Ectodermal cell (in vitro differentiated cells): Measurements from ENCODE around the gene CASQ1.

ENCODE experiments used
- H3K27ac ChIP-seq: 2 replicates; pipeline ENCODE4 v1.7.0; 2013; ENCODE audit warnings: mild to moderate bottlenecking, low read depth, low read length; ENCODE audit not compliant: insufficient read depth, poor library complexity, severe bottlenecking
- H3K27me3 ChIP-seq: 2 replicates; pipeline ENCODE4 v1.7.0; 2013; ENCODE audit warnings: mild to moderate bottlenecking, low read length; ENCODE audit not compliant: insufficient read depth, control insufficient read depth, poor library complexity, severe bottlenecking
- H3K36me3 ChIP-seq: one replicate; pipeline ENCODE4 v1.7.0; 2013; ENCODE audit warnings: low read length; ENCODE audit not compliant: control insufficient read depth, insufficient read depth
- H3K4me1 ChIP-seq: one replicate; pipeline ENCODE4 v1.7.0; 2013; ENCODE audit warnings: low read length; ENCODE audit not compliant: control insufficient read depth, insufficient read depth
- H3K4me3 ChIP-seq: 2 replicates; pipeline ENCODE4 v1.7.0; 2013; ENCODE audit warnings: low read depth, low read length, control low read depth; ENCODE audit not compliant: insufficient read depth
- H3K9me3 ChIP-seq: 2 replicates; pipeline ENCODE4 v1.7.0; 2013; ENCODE audit warnings: mild to moderate bottlenecking, low read length, moderate library complexity; ENCODE audit not compliant: control insufficient read depth
- WGBS, 2 experiments: methylation state at CpG; one replicate each; pipeline ENCODE4 v1.1.7; 2013; ENCODE audit warnings: missing lambda C conversion rate in 2 of 2; 5-methylcytosine and 5-hydroxymethylcytosine counted together

CASQ1 gene

DNA sequence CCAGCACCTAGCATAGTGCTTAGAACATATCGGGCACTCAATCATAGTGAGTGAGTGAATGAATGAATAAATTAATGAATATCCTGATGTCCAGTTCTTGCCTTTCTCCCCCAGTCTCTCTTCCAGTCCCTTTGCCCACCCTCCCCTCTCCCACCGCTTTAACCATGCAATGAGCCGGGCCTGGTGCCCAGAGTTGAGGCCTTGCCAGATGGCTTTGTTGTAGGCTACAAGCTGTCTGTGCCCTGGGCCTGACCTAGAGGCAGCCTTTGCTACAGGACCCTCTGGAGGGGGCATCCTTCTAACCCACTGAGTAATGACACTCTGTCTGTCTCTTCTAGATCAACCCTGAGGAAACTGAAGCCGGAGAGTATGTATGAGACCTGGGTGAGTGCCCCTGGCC, 6.9 kb downstream of the CASQ1 start:
- WGBS, 2 experiments = 97 to 98% methylated on average over 4 of the region's 4 CpGs
- Histone ChIP-seq H3K4me1 (peaks cover 7% of the 10 kb centered on the region), H3K36me3 (no peaks in the 10 kb centered on the region), H3K9me3 (no peaks in the 10 kb centered on the region), H3K27ac (no peak overlapping the region), H3K27me3 (no peaks in the 10 kb centered on the region), H3K4me3 (no peak overlapping the region)

DNA sequence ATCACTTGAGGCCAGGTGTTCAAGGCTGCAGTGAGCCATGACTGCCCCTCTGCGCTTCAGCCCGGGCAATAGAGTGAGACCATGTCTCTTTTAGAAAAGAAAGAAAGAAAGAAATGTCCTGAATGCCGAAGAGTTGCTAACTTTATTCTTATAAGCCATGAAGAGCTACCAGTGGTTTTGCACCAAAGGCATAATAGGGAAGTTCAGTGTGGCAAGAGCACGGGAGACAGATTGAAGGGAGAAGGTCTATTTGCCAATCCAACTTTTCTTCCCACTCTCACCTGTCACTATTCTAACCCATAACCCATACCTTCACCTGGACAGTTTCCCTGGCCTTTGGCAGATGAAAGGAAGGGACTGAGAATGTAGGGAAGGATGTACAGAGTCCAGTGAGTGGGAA, 10.4 kb downstream of the CASQ1 start:
- no peak overlapping the region for H3K4me3 ChIP-seq
- 85 to 92% methylated on average over 4 of the region's 4 CpGs for WGBS, 2 experiments
- peaks cover 11% of the 10 kb centered on the region for H3K4me1 ChIP-seq
- H3K9me3 ChIP-seq = no peaks in the 10 kb centered on the region
- H3K36me3 ChIP-seq = no peaks in the 10 kb centered on the region
- H3K27ac ChIP-seq = no peak overlapping the region
- no peaks in the 10 kb centered on the region for H3K27me3 ChIP-seq

DNA sequence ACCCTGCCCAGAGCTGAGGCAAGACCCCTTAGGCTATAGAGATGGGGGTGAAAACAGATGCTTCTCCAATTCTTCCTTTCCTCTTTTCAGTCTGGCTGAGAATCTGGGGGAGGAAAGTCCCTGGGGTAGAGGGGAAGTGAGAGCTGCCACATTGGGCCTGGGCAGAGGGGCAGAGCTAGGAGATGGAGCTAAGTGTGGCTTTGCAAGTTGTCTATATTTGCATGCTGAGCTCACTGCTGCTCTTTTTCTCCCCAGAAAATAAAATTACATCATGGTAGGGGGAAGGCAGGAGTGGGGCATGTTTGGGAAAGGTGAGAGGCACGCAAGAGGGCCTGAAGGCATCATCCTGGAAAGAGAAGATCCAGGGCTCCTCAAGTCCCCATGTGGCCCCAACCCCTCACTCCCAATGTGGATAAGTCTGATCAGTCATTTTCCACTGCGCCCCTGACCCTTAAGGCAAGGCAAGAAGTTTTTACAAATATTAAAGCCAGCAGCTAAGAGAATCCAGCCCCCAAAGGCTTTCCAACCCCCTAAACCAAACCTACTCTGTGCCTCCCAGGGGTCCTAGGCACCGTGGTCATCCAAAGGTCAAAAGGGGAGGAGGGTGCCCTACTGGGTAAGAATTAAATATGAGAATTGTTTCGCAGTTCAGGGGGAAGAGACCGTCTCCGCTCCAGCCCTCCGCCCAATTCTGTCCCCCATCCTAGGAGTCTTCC, 14.3 kb downstream of the CASQ1 start:
- WGBS, 2 experiments = 33 to 52% methylated on average over 3 to 7 of the region's 7 CpGs
- H3K27ac ChIP-seq = no peak overlapping the region
- H3K4me3 ChIP-seq = no peak overlapping the region
- peaks cover 42% of the 10 kb centered on the region for H3K4me1 ChIP-seq
- H3K27me3 ChIP-seq = no peaks in the 10 kb centered on the region
- no peaks in the 10 kb centered on the region for H3K9me3 ChIP-seq
- H3K36me3 ChIP-seq = no peaks in the 10 kb centered on the region

DNA sequence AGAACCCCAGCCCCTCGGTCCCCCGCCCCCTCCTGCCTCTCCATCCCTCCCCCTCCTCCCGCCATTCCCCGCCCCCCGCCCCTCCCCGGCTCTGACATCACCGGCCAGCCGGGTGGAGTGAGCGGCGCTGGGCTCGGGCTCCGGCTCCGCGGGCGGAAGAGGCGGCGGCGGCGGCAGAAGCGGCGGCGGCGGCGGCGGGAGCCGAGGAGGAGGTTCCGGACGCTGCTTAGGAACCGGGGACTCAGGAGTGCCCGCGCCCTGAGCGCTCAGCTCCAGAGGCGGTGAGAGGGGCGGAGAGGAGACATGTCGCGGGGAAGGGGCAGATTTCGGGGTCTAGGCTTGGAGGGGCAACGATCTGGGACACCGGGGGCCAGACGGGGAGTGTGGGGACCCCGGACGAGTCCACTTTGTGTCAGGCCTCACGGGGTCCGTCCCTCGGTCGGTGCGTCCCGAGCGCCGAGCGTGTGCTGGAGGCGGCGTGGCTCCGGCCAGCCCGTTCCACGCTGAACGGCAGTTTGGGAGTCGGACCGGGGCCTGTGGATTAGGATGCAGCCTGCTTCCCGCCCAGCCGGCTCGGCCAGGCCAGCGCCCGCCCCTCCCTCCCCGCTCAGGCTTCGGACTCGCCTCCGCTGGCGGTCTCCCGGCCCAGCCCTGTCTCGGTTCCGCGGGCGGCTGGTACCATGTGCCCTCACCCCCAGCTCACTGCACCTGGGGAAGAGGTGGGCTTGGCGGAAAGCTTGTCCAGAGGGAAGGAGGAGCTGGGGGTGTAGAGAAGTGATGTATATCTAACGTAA, 15.1 kb downstream of the CASQ1 start, which contains the start of gene PEA15:
TSS of gene PEA15 (plus strand) at position 143 of the 794 bp plus-strand sequence. CDS start 6,161 bp downstream, outside the sequence.
- H3K9me3 ChIP-seq = no peaks in the 10 kb centered on the region
- WGBS, 2 experiments = 0% methylated on average over 71 of the region's 76 CpGs
- no peaks in the 10 kb centered on the region for H3K36me3 ChIP-seq
- H3K27me3 ChIP-seq = no peaks in the 10 kb centered on the region
- H3K4me1 ChIP-seq = peaks cover 49% of the 10 kb centered on the region
- H3K4me3 ChIP-seq = peak within 1 kb of the TSS; percentile 93
- no peak within 1 kb of the TSS for H3K27ac ChIP-seq

DNA sequence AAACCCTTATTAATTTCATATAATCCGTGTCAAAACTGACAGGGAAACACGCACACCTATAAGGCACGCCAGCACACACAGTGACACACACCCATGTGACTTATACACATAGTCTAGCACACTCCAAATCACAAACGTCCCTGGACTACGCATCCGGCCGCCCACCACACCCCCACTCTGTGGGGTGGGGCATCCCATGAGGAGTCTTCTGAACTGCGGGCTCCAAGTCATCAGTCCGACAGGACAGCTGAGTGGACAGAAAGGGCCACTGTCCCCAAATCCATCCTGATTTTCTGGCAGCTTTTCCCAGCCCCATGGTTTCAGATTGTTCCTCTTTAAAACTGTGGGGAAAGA, 15.6 kb downstream of the CASQ1 start:
- Histone ChIP-seq H3K36me3 (no peaks in the 10 kb centered on the region), H3K27me3 (no peaks in the 10 kb centered on the region), H3K4me1 (peaks cover 55% of the 10 kb centered on the region), H3K4me3 (peak overlapping the region; percentile 93), H3K9me3 (no peaks in the 10 kb centered on the region), H3K27ac (no peak overlapping the region)
- 9 to 14% methylated on average over 9 of the region's 9 CpGs for WGBS, 2 experiments

DNA sequence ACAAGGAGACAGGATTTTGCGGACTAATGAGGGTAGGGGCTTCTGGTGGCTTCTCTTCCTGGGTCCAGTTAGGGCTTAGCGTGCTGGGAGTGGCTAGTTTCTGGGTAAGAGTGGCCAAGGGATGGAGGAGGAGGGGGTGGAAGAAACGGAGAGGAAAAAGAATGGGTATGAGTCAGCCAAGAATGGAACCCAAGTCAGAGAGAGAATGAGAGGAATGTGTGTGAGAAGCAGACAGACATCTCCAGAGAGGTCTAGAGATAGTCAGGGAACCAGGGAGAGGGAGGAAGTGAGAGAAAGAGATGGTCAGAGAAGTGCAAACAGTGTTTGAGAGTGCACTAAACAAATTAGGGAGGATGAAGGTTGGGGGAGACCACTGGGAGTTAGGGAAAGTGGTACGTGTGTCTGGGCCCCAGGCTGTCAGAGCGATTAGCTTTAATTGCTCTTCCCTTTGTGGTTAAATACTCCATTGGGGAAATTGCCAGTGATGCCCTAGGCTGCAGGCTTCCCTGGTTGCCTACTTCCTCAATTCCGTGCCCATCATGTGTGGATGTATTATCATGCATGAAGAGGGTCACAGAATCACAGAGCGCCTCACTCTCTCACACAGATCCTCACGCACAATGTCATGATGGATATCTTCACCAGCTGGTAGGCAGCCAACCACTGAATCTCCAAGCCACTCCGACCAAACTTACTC, 16.2 kb downstream of the CASQ1 start:
- Histone ChIP-seq H3K27me3 (no peaks in the 10 kb centered on the region), H3K4me3 (peak overlapping the region; percentile 93), H3K27ac (no peak overlapping the region), H3K36me3 (no peaks in the 10 kb centered on the region), H3K9me3 (no peaks in the 10 kb centered on the region), H3K4me1 (peaks cover 60% of the 10 kb centered on the region)
- WGBS, 2 experiments = 54 to 56% methylated on average over 9 of the region's 9 CpGs

DNA sequence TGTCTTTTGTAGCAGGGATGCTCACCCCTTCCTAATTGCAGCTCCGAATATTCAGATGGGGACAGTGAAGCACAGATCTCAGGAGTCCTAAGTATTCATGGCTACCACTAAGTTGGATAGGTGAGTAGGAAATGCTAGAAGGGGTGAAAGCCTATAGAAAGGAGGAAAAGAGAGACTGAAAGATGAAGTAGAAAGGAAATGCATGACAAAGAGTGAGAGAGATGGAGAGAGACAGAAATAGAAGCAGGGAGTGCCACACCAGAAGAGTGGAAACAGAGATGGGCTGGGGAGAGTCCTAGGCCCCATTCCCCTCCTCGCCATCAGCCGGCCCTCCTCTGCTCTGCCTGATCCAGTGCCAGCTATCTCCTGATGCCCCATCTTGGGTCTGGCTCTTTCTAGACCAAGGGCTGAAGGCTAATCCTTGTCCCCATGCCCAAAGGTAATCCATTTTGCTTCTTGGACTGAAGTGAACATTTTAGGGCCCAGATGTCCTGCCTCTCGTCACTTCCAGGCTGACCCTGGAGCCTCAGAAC, 16.8 kb downstream of the CASQ1 start:
- WGBS, 2 experiments = 94 to 95% methylated on average over 4 of the region's 4 CpGs
- Histone ChIP-seq H3K4me3 (no peak overlapping the region), H3K27ac (no peak overlapping the region), H3K4me1 (peaks cover 65% of the 10 kb centered on the region), H3K36me3 (peaks cover 3% of the 10 kb centered on the region), H3K27me3 (no peaks in the 10 kb centered on the region), H3K9me3 (no peaks in the 10 kb centered on the region)

DNA sequence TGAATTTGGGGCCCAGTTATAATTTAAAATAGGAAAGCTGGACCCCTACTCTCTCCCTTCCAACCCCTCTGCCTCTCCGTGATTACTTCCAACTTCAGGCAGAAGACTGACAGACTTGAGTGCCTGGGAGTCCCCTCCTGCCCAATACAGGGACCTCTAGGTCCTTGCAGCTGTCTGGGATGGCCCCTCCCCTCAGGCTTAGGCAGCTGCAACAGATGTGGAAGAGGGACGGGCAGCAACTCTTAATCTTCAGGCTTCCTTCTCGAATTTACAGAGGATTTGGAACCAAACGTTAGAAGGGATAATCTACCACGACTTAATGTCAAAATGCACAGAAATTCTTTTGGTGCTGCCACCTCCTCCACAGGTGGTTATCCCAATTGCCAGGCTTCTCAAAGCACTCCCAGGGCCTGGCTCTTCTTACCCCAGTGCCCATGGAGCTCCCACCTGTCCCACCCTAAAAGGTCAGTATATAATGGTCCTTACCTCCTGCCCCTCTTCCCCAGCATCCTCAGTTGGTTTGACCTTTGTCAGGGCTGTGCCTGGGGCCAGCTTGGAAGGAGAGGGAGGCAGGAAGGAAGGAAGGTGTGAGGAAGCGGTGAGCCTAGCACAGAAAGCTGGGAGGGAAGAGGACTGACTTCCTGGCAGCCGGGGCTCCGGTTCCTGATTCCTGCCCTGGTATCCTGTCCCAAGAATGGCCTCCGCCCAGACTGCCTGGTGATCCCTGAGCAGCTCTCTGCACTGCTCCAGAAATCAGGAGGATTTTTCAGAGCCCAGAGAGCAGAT, 17.6 kb downstream of the CASQ1 start:
- Histone ChIP-seq H3K36me3 (peaks cover 10% of the 10 kb centered on the region), H3K4me3 (no peak overlapping the region), H3K4me1 (peaks cover 65% of the 10 kb centered on the region), H3K9me3 (no peaks in the 10 kb centered on the region), H3K27me3 (no peaks in the 10 kb centered on the region), H3K27ac (no peak overlapping the region)
- WGBS, 2 experiments = 69 to 71% methylated on average over 9 of the region's 9 CpGs

DNA sequence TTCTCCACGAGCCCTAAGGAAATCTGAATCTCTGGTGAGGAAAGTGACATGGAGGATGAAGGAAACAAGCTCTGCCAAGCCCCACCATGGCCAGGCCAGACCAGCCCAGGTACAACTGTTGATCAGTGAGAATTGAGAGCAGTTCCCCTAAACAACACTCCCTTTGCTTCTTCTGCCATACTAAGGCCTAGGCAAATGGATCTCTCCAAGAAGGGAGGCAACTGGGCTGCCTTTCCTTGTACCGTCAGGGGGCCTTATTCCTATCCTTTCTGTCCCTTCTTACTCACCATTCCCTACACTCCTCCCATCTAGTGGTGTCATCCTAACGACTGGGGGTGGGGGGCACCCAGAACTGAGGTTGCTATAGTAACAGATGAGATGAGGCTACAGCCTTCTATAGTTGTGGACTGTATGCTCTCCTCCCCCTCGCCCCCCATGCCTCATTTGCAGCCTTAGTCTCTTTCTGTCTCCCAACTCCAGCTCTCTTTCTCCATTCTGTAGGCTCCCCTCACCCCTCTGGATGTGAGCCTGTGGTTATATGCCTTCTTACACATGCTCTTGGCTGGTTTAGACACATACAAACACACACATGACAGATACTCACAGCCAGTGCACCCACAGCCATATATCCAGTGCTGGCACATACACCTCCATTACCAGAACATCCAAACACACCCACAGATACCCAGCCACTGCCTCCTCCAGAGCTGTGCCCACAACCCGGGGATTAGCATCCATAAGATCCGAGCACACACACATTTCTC, 18.4 kb downstream of the CASQ1 start:
- H3K4me1 ChIP-seq = peaks cover 65% of the 10 kb centered on the region
- WGBS, 2 experiments = 70 to 76% methylated on average over 6 of the region's 6 CpGs
- no peaks in the 10 kb centered on the region for H3K27me3 ChIP-seq
- H3K27ac ChIP-seq = no peak overlapping the region
- H3K9me3 ChIP-seq = no peaks in the 10 kb centered on the region
- H3K4me3 ChIP-seq = no peak overlapping the region
- peaks cover 16% of the 10 kb centered on the region for H3K36me3 ChIP-seq
